Stimulated activated memory B cell treated with anti-CD40 and anti-IgM and Interleukin-4, amounts not matched to agents 10 μg/mL and 1 μg/mL and 100 μg/mL, for 72 hours (primary cell): ENCODE data around the gene RAB24.
"Not testable (repeated sequence)": the region's sequence is repeated elsewhere in the genome, so short reads cannot be mapped to it uniquely, and the experiment has no call there.

Experiments used
- ATAC-seq: fragments of 150-1000 bp; cut with Tn5 transposase; 2 replicates; pipeline ENCODE4 v1.10.0; 2021
- H3K27ac Mint-ChIP-seq: one replicate; pipeline ENCODE4 v1.8.0; 2022; ENCODE audit warnings: mild to moderate bottlenecking, mixed read lengths
- H3K27me3 Mint-ChIP-seq: one replicate; pipeline ENCODE4 v1.8.0; 2022; ENCODE audit warnings: mixed read lengths
- H3K36me3 Mint-ChIP-seq: one replicate; pipeline ENCODE4 v1.8.0; 2022; ENCODE audit warnings: mixed read lengths
- H3K4me1 Mint-ChIP-seq: one replicate; pipeline ENCODE4 v1.8.0; 2022; ENCODE audit warnings: mixed read lengths
- H3K4me3 Mint-ChIP-seq: one replicate; pipeline ENCODE4 v1.8.0; 2022; ENCODE audit warnings: mild to moderate bottlenecking, moderate library complexity, mixed read lengths
- H3K9me3 Mint-ChIP-seq: one replicate; pipeline ENCODE4 v1.8.0; 2022; ENCODE audit warnings: mixed read lengths

The RAB24 gene

DNA sequence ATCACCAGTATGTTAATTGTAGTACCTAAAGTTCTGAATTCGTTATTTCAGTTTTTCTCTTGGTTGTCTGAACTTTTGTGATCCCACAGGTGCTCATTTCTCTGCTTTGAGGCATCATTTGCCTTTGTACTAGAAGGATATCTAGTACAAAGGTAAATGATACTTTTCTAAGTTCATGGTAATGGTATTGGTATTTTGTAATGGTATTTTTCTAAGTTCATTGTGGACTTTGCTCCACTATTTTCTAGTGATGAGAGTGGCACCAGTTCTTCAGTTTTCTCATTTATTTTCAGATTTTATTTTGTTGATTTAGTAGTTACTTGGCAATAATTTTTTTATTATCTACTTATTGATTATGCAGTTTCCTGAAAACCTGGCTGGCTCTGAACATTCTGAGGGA, 42.0 kb downstream of the RAB24 start:
- Mint-ChIP-seq H3K9me3 (no peaks in the 10 kb centered on the region), H3K27ac (no peak overlapping the region), H3K36me3 (peaks cover 58% of the 10 kb centered on the region), H3K4me3 (no peak overlapping the region), H3K4me1 (no peaks in the 10 kb centered on the region), H3K27me3 (no peaks in the 10 kb centered on the region)
- ATAC-seq = no peak

DNA sequence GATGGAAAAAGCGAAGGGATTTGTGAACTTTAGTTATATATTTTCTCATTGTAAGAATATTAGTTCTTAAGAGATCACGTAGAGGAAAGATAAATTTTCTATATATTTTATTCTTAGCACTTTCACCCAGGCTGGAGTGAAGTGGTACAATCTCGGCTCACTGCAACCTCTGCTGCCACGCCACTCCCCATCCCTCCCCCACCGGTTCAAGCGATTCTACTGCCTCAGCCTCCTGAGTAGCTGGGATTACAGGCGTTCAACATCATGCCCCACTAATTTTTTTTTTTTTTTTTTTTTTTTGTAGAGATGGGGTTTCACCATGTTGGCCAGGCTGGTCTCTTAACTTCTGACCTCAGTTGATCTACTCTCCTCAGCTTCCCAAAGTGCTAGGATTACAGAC, 42.6 kb downstream of the RAB24 start:
- no peak for ATAC-seq
- no peaks in the 10 kb centered on the region for H3K27me3 Mint-ChIP-seq
- no peaks in the 10 kb centered on the region for H3K9me3 Mint-ChIP-seq
- H3K27ac Mint-ChIP-seq = no peak overlapping the region
- H3K4me3 Mint-ChIP-seq = no peak overlapping the region
- H3K36me3 Mint-ChIP-seq = peaks cover 54% of the 10 kb centered on the region
- H3K4me1 Mint-ChIP-seq = no peaks in the 10 kb centered on the region

DNA sequence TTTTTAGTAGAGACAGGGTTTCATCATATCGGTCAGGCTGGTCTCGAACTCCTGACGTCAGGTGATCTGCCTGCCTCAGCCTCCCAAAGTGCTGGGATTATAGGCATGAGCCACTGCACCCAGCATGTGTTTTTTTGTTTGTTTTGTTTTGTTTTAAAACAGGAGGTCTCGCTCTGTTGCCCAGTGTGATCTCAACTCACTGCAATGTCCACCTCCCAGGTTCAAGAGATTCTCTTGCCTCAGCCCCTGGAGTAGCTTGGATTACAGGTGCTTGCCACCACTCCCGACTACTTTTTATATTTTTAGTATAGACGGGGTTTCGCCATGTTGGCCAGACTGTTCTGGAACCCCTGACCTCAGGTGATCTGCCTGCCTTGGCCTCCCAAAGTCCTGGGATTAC, 44.8 kb downstream of the RAB24 start:
- not testable (repeated sequence) for H3K4me3 Mint-ChIP-seq, H3K4me1 Mint-ChIP-seq, ATAC-seq, H3K9me3 Mint-ChIP-seq, H3K27me3 Mint-ChIP-seq, H3K27ac Mint-ChIP-seq
- H3K36me3 Mint-ChIP-seq = peaks cover 47% of the 10 kb centered on the region

DNA sequence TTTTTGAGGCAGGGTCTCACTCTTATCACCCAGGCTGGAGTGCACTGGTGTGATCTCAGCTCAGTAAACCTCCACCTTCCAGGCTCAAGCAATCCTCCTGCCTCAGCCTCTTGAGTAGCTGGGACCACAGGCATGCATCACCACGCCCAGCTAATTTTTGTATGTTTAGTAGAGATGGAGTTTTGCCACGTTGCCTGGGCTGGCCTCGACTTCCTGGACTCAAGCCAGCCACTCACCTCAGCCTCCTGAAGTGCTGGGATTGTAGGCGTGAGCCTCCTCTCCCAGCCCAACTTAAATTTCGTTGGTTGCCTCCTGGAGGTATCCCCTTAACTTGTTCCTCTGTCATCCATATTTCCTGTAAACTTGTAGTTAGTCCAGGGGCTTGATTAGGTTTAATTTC, 47.2 kb downstream of the RAB24 start:
- Mint-ChIP-seq H3K36me3 (peaks cover 52% of the 10 kb centered on the region), H3K9me3 (no peaks in the 10 kb centered on the region), H3K27me3 (no peaks in the 10 kb centered on the region), H3K4me1 (no peaks in the 10 kb centered on the region), H3K4me3 (no peak overlapping the region), H3K27ac (no peak overlapping the region)
- ATAC-seq = no peak

DNA sequence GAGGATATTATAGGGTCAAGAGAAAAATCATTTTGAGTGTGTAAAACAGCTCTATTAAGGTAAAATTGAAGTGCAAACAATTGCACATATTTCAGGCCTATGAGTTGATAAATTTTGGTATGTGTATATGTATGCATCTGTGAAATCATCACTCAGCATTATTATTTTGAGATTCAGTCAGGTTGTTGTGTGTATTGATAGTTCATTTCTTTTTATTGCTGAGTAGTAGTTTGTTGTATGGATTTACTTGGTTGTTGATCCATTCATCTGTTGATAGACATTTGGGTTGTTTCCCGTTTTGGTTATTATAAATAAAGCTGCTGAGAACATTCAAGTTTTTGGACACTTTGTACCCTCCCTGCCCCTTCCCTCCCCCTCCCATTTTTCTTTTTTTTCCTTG, 50.3 kb downstream of the RAB24 start:
- no peak overlapping the region for H3K27ac Mint-ChIP-seq
- no peaks in the 10 kb centered on the region for H3K9me3 Mint-ChIP-seq
- H3K4me3 Mint-ChIP-seq = no peak overlapping the region
- ATAC-seq = no peak
- H3K27me3 Mint-ChIP-seq = no peaks in the 10 kb centered on the region
- H3K4me1 Mint-ChIP-seq = no peaks in the 10 kb centered on the region
- peaks cover 31% of the 10 kb centered on the region for H3K36me3 Mint-ChIP-seq
